HK-2 (cell line): ENCODE data around the gene CA10.
A peak's percentile ranks its signal among the peaks of the same experiment; 100 is the strongest.

Source experiments
- DNase-seq: peaks from one replicate; pipeline ENCODE4 v3.0.0-alpha.2; 2018; ENCODE audit not compliant: unreplicated experiment

The CA10 gene

DNA sequence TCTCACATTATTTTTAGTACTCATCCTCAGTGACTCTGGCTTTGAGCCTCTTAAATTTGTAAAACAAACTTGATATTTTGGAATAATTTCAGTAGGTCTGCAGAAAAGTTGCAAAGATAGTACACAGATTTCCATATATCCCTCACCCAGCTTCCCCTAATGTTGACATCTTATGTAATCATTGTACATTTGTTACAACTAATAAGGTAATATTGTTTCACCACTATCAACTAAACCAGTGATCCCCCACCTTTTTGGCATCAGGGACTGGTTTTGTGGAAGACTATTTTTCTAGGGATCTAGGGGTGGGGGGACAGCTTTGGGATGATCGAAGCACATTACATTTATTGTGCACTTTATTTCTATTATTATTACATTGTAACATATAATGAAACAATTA, 391.2 kb downstream of the CA10 start:
- no peak for DNase-seq

DNA sequence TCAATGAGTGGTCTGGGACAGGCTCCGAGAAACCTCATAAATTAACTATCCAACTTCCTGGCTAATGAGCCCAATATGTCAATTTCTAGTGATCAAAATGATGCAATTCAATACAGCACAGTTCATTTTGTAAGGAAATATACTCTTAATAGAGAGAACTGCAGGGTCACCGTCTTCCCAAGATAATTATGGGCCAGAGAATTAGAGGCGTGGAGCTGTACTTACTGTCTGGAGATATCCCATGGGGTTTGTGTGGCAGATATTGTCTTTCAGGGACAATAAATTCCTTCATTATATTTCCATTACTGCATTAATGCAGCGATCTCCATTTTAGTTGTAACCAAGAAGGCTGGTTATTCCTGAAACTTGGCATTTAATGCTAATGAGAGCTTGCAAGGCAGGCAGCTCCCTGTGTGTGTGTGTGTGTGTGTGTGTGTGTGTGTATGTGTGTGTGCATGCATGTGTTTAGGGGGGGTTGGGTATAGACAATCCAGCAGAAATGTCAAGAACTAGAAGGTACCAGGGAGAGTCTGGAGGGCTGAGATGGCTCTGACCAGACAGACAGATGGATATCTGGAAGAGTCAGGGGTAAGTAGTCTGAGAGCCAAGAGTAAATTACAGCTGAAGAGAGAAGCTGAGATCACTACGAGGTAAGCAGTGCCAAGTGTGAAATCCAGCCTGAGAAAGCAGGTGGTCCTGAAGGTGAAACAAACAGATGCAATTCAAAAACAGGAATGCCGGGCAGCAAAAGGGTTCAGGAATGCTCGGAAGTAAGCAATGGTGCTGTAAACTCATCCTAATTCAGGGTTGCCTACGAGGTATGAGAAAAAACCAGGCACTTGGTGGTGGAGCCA, 393.0 kb downstream of the CA10 start:
- DNase-seq = no peak

DNA sequence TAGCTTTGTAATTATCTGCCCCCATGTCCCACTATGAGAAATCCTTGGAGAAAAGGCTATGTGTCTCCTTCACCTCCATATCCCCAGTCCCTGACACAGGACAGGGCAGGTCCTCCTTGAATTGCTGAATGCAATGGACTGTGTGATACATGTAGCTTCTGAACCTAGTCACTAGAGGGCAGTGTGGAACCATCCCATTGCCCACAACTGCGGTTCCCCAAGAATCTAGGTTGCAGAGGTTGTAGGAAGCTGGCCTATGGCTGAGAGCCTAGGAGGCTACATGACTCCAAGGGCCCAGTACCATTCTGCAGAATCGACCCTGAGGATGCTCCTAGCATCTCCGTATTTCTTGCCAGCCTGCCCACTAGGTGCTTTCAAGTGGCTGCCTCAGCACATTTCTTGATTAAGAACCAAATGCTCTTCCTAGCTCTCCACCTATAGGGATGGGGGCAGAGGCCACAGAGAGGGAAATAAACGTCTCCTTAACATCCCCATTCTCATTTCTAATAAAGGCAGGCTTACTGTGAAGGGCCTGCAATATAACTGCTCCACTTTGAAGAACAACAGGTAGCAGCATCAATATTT, 394.0 kb downstream of the CA10 start:
- DNase-seq = peak; percentile 44

DNA sequence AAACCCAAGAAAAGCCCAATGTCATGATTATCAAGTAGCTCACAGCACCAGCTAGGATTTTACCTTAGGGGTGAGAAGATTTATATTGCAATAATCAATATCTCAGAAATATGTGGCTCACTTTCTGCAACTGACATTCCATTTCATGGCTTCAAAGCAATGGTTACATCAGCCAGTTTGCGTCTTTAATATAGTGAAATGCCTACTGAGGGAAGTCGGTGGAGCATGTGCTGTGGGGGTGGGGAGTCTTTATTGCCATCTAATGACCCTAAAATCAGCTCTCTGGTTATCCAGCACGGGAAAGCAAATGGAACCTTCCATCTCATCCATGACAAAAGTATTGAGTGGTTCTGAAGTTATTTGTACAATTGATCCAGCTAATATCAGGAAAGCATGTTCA, 395.5 kb downstream of the CA10 start:
- DNase-seq = no peak

DNA sequence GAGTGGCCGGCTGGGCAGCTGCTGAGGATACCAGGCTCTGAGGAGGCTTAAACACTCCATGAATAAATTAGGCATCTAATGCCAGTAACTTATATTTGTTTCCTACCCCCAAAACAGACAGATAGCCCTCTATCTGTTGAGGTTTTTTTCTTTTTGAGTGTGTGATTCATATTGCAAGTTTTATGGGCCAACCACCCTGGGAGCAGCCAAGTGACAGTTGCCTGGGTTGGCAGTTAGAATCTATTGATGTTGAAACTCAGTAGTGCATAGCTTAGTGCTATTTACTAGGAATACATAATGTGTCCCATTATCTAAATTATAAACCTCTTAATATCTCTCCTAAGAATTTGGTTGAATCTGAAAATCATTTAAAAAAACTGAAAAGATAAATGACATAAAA, 397.4 kb downstream of the CA10 start:
- no peak for DNase-seq

DNA sequence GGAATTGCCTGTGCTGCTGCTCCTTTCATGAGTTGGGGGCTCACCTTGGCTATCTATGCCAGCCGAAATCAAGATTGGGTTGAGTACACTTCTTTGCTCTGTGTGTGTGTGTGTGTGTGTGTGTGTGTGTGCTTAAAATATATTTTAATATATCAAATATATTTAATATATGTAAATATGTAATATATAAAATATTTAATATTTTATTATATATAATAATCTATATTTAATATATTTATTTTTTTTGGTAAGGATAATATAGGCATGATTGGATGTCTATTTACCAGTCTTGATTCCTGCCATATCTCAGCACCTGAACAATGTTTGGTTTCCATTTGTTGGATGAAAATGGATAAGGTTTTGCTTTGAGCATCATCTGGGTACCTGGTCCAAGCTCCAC, 399.3 kb downstream of the CA10 start:
- DNase-seq = no peak

DNA sequence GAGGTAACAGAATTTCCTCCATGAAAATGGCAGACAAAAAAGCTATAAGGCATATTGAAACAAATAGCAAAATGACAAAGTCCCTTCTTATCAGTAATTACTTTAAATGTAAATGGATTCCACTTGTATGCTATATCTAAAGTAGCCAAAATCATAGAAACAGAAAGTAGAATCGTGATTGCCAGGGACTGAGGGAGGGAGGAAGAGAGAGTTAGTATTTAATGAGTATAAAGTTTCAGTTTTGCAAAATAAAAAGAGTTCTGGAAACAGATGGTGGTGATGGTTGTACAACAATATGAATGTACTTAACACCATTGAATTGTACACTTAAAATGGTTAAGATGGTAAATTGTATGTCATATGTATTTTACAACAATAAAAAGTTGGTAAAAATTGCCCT, 407.4 kb downstream of the CA10 start:
- no peak for DNase-seq

DNA sequence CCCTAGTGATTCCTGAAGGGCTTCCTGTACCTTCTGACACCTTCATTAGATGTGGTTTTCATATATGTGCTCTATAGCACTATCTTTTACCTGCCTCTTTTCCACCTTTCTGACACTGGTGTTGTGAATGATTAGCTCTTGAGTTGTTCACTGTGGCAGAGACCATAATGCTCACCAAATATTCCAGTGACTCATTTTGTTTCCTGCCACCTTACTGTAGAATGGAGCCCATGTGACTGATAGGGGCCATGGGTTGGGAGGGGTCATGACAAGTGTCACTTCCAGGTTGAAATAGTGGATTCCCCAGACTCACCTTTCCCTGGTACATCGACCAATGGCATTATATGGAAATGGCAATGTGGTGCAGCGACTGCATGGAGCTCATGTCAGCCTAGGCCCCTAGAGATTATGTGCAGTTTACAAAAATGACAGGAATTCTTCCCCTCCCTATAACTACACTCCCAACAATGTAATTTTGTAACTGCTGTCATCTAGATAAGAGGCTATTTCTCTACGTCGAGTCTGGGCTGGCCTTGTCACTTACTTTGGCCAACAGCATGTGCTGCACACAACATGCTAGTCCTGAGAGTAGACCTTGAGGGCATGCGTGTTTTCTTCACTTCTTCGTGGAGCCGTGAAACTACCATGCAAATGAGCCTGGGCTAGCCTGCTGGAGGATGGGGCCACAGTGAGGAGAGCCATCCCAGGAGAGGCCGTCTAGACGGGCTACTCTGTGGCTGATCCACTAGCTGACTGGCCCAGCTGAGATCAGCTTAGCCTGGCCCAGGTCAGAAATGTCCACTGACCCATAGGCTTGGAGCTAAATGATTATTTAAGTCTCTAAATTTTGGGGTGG, 409.5 kb downstream of the CA10 start:
- no peak for DNase-seq

DNA sequence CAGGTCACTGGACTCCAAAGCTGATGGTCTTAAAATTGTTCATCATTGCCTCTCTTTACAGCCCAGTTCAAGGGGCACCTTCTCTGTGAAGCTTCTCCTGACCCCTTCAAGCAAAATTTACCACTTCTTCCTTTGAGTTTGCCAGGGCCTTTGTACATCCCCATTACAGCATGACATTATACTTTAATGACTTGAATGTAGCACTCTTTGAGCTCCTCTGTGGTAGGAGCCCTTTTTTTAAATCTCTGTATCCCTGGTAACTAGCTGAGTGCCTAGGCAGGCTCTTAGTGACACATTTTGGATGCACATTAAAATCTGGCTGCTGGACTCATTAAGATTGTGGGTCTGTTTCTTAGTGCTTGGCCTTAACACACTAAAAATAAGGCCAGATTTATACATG, 412.1 kb downstream of the CA10 start:
- DNase-seq = no peak

DNA sequence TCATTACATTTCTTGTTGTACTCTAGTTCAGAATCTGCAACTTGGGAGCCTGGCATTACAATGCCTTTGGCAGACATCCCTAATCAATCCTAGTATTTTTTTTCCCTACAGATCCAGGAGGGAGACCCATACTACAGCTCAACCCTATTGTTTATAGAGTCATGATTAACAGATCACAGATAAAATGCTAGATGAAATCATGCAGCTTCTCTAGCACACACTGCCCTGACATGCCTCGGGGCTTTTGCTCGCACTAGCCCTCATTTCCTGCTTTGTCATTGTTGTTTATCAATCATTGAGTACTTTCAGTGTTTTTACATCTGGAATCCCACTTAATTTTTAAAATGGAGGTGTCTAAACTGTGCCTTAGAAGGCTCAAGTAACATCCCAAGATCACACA, 412.5 kb downstream of the CA10 start:
- no peak for DNase-seq

DNA sequence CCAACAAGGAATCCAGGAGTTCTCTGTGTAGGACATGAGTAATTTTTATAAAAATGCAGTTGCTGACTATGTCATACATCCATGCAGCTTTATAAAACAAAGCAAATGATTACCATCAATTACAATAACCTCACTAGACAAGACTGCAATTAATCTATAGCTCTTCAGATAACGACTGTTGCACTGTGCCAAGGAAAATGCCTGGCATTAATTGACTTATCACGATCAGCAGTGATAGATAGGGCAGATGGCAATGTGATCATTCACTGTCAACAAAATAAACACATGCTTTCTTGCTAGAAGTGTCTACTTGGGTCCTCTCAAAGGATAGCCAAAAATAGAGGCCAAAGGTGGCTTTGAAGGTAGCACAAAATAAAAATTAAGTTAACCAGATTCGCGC, 415.0 kb downstream of the CA10 start:
- DNase-seq = no peak

DNA sequence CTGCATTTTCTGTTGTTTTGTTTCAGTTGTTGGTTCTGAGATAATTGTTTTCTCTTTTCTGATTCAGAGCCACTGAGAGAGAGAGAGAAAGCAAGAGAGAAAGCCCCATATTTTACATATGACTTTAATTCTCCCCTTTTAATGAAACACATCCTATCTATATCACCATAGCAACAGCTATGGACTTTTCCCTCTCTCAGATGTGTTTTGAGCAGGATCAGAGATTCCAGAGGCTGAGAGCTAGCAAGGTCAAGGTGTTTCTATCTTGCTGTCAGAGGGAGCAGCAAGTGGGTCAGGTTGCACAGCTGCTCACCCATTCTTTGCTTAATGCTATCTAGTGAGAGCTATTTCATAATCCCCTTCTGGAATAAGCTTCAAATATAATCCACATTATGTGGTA, 415.9 kb downstream of the CA10 start:
- no peak for DNase-seq

DNA sequence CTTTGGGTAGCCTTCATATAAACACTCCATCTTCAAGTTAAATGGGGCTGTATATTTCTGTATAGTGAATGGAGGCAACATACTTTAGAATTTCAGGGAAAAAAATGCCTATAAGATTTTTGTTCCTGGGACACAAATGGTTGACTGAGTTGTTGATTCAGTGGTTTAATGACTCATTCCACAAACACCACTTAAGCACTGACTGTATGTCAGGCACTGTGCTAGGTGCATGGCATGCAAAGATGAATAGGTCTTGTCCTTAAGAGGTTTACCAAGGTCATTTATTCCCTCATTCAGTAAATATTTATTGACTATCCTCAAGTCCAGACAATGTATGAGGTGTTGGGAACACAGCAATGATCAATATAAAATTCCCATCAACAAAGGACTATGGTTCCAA, 417.1 kb downstream of the CA10 start:
- DNase-seq = no peak

DNA sequence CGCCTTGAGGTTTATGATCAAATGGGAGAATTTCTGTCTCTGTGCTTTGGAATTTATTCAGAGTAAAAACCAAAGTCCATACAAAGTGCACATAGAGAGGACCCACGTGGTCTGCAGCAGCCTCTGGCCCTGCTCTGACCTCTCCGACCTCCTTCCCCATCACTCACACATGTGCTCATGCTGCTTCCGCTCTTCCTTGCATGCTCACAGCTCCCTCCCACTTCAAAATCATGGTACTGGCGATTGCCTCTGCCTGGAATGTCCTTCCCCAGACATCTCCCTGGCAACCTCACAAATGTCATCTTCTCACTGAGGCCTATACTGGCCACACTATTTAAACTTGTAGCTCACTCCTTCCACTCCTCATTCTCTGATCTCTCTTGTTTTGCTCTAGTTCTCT, 418.0 kb downstream of the CA10 start:
- no peak for DNase-seq

DNA sequence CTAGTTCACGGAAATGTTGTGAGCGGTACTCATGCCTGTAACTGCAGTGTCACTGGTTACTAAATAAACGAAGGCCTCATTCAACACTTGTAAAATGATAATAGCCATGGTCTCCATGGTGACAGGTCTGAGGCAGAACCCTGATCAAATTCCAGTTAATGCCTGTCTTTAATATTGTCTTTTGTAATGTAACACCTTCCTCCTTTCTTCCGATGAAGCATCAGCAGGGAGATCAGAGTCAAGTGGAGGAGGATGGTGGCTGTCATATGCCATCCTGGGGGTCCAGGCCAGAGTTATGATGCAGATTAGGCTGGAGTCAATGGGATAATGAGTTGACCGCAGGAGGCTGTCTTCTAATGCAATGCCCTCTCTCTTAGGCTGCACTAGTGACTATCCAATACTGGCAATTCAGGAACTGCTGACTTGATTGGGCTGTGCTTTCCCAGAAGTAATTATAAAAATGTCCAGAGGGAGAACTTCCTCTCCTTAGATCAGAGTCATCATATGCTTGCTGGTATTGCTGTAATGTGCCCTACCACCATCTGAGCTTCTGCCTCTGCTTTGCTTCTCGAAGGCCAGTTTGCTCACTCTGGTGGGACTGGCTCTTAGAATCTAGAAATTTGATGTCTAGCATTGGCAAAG, 419.1 kb downstream of the CA10 start:
- no peak for DNase-seq

DNA sequence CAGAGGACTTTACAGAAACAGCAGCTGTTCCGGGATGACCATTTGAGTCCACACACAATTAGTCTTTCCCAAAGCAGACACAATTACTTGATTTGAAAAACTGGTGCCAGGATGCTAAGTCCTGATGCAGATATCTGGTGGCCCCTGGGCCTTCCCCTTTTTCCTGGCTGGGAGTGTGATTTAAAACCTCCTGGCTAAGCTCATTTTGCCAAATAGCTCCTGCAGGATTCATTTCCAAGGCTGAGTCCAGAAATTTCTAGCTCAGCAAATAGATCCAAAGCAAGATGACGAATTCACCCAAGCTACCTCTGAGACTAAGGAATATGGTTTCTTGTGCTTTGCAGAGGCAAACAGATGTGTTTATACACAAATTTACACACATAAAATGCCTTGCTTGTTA, 422.2 kb downstream of the CA10 start:
- no peak for DNase-seq

DNA sequence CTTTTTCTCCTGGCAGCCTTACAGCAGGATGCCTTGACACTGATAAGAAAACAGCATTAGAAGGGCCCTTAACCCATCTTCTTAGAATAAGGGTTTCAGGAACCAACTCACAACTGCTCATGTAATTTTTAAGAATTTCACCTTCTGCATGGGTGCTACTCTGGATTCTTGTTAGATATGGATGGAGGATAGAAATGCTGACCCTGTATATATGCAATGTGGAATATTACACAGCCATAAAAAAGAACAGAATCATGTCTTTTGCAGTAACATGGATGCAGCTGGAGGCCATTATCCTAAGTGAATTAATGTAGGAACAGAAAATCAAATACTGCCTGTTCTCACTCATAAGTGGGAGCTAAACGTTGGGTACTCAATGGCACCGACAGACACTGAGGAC, 423.5 kb downstream of the CA10 start:
- DNase-seq = no peak

DNA sequence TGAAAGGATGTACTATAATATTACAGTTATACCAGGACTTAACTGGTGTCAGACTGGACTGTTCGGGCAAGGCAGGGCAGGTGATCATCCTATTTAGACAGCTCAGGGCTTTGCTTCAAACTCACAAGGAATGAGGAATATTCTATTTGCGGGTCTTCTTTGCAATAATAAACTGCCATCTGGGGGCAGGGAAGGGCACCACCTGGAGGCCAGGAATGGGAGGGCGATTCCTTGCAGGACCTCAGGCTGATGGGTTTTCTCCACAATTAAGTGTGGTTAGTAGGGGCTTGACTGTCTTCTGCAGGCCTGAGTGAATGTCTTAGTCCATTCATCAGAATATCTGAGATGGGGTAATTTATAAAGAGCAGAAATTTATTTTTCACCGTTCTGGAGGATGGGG, 424.1 kb downstream of the CA10 start:
- DNase-seq = no peak

DNA sequence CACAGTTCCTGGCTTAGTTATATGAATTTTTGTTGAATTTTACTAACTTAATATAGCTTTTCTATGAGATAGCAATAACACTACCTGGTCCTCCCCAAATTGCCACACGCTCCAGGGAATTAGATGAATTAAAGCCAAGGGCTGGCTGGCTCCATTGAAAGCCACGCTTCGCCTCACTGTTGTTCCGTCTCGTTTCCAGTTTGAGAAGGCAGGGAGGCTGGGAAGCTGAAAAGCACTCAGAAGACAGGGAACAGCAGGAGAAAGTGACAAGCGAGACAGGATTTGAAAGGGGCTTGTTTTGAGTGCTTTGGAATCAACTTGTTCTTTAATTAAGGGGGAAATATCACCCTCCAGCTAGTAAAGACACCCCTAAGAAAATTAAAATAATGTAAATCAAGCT, 425.3 kb downstream of the CA10 start:
- DNase-seq = no peak

DNA sequence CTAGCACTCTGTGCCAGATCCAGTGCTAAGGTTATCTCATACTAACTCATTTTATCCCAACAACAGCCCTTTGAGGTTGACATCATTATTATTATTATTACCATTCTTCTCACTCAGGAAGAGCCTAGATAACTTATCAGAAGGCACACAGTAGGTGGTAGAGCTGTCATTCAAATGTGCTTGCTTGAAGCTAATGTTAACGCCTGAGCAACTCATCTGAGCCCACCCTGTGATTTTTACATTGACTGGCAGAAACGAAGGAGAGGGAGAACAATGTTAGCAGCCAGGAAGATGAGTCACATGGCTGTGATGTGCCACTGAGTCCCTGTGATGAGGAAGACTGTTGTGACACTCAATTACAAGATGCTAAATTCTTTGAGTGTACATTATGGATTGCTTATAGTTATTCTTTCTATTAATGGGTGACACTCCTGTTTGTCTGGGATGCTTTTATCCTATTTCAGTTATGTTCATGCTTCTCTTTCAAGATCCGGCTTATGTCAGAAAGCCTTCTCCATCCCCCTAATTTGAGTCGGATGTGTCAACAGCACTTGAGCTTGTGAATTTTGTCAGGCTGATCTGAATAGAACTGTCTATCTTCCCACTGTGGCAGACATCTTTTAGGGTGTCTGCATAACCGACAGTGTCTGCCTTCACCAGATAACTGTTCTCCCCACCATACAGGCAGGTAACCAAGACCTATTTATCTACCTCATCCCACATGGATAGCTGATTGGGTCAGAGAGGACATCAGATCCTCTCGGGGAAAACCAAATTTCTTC, 426.4 kb downstream of the CA10 start:
- no peak for DNase-seq

DNA sequence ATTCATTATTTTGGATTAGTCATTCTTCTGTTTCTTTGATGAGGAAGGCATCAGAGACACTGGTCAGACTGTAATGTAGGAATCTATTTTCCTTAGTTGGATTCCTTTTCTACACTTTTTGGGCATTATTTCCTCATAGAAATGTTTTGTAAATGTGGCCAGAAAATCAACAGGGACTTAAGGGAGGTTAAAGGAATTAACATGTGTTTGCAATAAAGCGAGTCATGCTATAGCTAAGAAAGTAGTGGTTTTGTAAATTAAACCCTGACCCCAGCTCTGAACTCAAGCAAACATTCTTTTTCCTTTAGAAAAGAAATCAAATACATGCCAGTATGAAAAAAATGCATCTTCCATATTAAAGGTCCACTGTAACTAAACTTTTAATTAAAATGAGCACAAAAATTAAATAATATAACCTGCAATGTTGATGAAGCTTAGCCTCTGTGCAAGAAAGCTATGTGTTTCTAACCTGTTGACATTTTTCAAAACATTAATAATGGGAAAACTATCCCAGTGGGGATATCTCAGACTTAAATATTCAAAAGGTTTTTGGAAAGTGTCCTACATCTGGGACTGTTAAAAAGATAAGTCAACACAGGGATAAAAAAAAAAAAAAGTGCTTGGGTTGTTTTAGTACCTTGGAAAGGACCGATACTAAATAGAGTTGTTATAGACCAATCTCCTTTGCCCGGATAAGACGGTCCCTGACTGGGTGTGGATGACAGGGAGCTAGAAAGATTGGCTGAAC, 428.0 kb downstream of the CA10 start:
- DNase-seq = no peak
